OCI-LY3 (cell line): ENCODE measurements around the gene RIPK3.

ENCODE experiments used
- CTCF ChIP-seq: fragments of 200-600, 300-600 bp; sonication (generic); IDR thresholded peaks from 2 replicates; pipeline ENCODE4 v1.5.1; 2014; ENCODE audit warnings: antibody characterized with exemption, low read length, low read depth
- EZH2phosphoT487 ChIP-seq: fragments of 200-600 bp; shearing (Covaris generic); IDR thresholded peaks from 2 replicates; pipeline ENCODE4 v1.6.1; 2018; ENCODE audit warnings: antibody characterized with exemption, mixed run types, low read depth

- no peak for TF ChIP-seq CTCF
- no peak for TF ChIP-seq EZH2phosphoT487
Observed at GRCh38 chr14:24367514-24368211, 27.9 kb upstream of the RIPK3 start, which contains the start of gene NFATC4.
